Retinal pigment epithelial cell (primary cell): Measurements from ENCODE around the gene MBD2.

ENCODE experiments used
- DNase-seq: peaks from one replicate; pipeline ENCODE4 v3.0.0-alpha.2; 2010; ENCODE audit warnings: low read depth
- H3K4me3 ChIP-seq: 2 replicates; pipeline ENCODE4 v1.5.1; 2011; ENCODE audit warnings: mild to moderate bottlenecking, low read length, control low read depth, moderate library complexity
- CTCF ChIP-seq: conservative IDR thresholded peaks from 2 replicates; pipeline ENCODE4 v1.5.1; 2011; ENCODE audit warnings: low read depth, low read length, control low read depth, inconsistent platforms

The MBD2 gene

GRCh38 chr18:54203914-54204313, 20.6 kb downstream of the MBD2 start:
- no peak for DNase-seq
- no peak overlapping the region for H3K4me3 ChIP-seq
- no peak for TF ChIP-seq CTCF

- DNase-seq, result no peak
- no peak for TF ChIP-seq CTCF
- H3K4me3 ChIP-seq, result no peak overlapping the region
These were observed 21.6 kb downstream of the MBD2 start for GRCh38 chr18:54202851-54203250.

GRCh38 chr18:54197747-54198411, 26.6 kb downstream of the MBD2 start:
- no peak for DNase-seq
- TF ChIP-seq CTCF, result no peak
- H3K4me3 ChIP-seq, result no peak overlapping the region

- TF ChIP-seq CTCF, result no peak
- DNase-seq, result no peak
- no peak overlapping the region for H3K4me3 ChIP-seq
These were observed 30.7 kb downstream of the MBD2 start for GRCh38 chr18:54193786-54194185.

GRCh38 chr18:54192900-54193299, 31.6 kb downstream of the MBD2 start:
- DNase-seq, result no peak
- TF ChIP-seq CTCF, result no peak
- no peak overlapping the region for H3K4me3 ChIP-seq

- H3K4me3 ChIP-seq, result no peak overlapping the region
- no peak for TF ChIP-seq CTCF
- DNase-seq, result no peak
These were observed 32.1 kb downstream of the MBD2 start for GRCh38 chr18:54192415-54192814.

- H3K4me3 ChIP-seq, result no peak overlapping the region
- no peak for DNase-seq
- no peak for TF ChIP-seq CTCF
These were observed 33.1 kb downstream of the MBD2 start for GRCh38 chr18:54191352-54191751.
